Measurements from ENCODE around the gene EIF1AY.

DNA sequence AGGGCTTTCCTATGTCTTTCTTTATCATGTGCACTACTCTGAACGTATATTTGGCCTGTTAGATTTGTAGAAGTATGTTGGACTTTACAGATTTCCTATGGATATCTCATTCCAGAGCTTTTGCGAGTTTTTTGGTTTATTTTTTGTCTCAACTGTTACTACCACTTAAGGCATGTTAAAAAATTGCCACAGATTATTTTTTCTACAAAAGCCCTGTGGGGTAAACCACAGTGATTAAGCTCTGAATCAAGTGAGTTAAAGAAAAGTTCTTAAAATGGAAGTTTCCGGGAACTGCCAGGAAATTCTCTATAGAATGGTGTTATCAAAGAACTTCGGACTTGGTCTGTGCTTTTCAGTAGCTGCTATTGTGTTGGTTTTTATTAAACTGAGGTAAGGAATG lies 10.6 kb downstream of the EIF1AY start:
- TF ChIP-seq, protein P1, sequence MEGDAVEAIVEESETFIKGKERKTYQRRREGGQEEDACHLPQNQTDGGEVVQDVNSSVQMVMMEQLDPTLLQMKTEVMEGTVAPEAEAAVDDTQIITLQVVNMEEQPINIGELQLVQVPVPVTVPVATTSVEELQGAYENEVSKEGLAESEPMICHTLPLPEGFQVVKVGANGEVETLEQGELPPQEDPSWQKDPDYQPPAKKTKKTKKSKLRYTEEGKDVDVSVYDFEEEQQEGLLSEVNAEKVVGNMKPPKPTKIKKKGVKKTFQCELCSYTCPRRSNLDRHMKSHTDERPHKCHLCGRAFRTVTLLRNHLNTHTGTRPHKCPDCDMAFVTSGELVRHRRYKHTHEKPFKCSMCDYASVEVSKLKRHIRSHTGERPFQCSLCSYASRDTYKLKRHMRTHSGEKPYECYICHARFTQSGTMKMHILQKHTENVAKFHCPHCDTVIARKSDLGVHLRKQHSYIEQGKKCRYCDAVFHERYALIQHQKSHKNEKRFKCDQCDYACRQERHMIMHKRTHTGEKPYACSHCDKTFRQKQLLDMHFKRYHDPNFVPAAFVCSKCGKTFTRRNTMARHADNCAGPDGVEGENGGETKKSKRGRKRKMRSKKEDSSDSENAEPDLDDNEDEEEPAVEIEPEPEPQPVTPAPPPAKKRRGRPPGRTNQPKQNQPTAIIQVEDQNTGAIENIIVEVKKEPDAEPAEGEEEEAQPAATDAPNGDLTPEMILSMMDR (IDR thresholded peaks at IDR 0.05) = no peak
- TF ChIP-seq POLR2A (IDR thresholded peaks at IDR 0.05) = no peak
